ENCODE data around the gene TSPAN16. TPM values are rescaled to one million over a fixed set of nuclear protein-coding genes. Genes with fewer than 3 reads are reported as not detected.

TSPAN16 gene, protein sequence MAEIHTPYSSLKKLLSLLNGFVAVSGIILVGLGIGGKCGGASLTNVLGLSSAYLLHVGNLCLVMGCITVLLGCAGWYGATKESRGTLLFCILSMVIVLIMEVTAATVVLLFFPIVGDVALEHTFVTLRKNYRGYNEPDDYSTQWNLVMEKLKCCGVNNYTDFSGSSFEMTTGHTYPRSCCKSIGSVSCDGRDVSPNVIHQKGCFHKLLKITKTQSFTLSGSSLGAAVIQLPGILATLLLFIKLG
- total RNA-seq = not detected in 2 replicates

DNA sequence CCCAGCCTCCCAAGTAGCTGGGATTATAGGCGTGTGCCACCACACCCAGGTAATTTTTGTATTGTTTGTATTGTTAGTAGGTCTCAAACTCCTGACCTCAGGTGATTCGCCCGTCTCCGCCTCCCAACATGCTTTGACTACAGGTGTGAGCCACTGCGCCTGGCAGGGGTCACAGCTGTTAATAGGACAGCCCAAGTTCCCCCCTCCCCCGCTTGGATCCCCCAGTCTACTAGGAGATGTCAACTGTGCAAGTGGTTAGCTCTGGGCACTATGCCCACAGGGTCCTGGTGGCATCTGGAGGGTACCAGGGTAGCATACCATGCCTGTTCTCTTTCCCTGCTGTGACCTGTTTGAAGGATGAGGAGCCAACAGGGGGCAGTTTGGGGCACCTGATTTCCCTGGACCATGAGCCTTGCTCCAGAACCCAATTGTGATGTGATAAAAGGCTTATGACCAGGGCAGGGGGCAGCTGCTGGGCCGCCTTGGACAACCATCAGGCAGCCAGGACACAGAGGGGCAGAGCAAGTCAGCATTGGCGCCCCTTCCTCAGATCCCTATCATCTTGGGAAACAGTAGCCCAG is at the start of gene TSPAN16:
TSPAN16 (plus strand) TSS at position 496 of the 581 bp plus-strand sequence. CDS start 138 bp downstream, outside the sequence.
- H3K4me3 Mint-ChIP-seq (ENCODE audit: low read depth) = no peak within 1 kb of the TSS
- intact Hi-C loops (cut with micrococcal nuclease) = loop anchor here (5.0 to 10.0 kb wide), 2 partner anchors 42 to 79 kb away; partner anchors contain the start of genes RAB3D and SWSAP1
- DNase-seq (ENCODE audit: low spot score) = no peak
- no peaks in the 10 kb centered on the region for H3K36me3 Mint-ChIP-seq (ENCODE audit: low read depth)
- peaks cover 20% of the 10 kb centered on the region for H3K27me3 Mint-ChIP-seq (ENCODE audit: low read depth)
- no peak within 1 kb of the TSS for H3K27ac Mint-ChIP-seq
- H3K4me1 Mint-ChIP-seq (ENCODE audit: low read depth) = peaks cover 9% of the 10 kb centered on the region
- H3K9me3 Mint-ChIP-seq = no peaks in the 10 kb centered on the region

DNA sequence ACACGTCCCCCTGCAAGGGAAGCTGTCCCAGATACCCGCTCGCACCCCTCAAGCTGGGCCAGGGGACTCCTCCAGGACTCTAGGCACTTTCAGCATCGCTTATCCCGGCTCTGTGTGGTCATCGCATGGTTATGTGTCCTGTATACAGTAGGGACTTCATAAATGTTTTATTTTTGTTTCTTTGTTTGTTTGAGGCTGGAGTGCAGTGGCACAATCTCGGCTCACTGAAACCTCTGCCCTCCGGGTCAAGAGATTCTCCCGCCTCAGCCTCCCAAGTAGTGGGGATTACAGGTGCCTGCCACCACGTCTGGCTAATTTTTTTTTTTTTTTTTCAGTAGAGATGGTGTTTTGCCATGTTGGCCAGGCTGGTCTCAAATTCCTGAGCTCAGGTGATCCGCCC is 49.0 kb upstream of the TSPAN16 start:
- no peak overlapping the region for H3K4me3 Mint-ChIP-seq (ENCODE audit: low read depth)

GRCh38 chr19:11247391-11247790 is 48.6 kb upstream of the TSPAN16 start:
- H3K27me3 Mint-ChIP-seq (ENCODE audit: low read depth) = peaks cover 1% of the 10 kb centered on the region
- H3K9me3 Mint-ChIP-seq = no peaks in the 10 kb centered on the region
- no peaks in the 10 kb centered on the region for H3K4me1 Mint-ChIP-seq (ENCODE audit: low read depth)
- no peak overlapping the region for H3K27ac Mint-ChIP-seq
- no peaks in the 10 kb centered on the region for H3K36me3 Mint-ChIP-seq (ENCODE audit: low read depth)
- DNase-seq (ENCODE audit: low spot score) = no peak
- intact Hi-C loops (cut with micrococcal nuclease) = no loop called here
- no peak overlapping the region for H3K4me3 Mint-ChIP-seq (ENCODE audit: low read depth)

More for the DNA sequence above, 49.0 kb upstream of the TSPAN16 start:
- Mint-ChIP-seq H3K27me3 (ENCODE audit: low read depth) (peaks cover 1% of the 10 kb centered on the region), H3K36me3 (ENCODE audit: low read depth) (no peaks in the 10 kb centered on the region), H3K4me1 (ENCODE audit: low read depth) (no peaks in the 10 kb centered on the region), H3K27ac (no peak overlapping the region), H3K9me3 (no peaks in the 10 kb centered on the region)
- DNase-seq (ENCODE audit: low spot score) = no peak
- intact Hi-C loops (cut with micrococcal nuclease) = no loop called here

GRCh38 chr19:11247934-11248333 is 48.0 kb upstream of the TSPAN16 start:
- no peak overlapping the region for H3K27ac Mint-ChIP-seq
- H3K9me3 Mint-ChIP-seq = no peaks in the 10 kb centered on the region
- H3K27me3 Mint-ChIP-seq (ENCODE audit: low read depth) = peaks cover 1% of the 10 kb centered on the region
- no peak overlapping the region for H3K4me3 Mint-ChIP-seq (ENCODE audit: low read depth)
- intact Hi-C loops (cut with micrococcal nuclease) = no loop called here
- no peak for DNase-seq (ENCODE audit: low spot score)
- no peaks in the 10 kb centered on the region for H3K4me1 Mint-ChIP-seq (ENCODE audit: low read depth)
- no peaks in the 10 kb centered on the region for H3K36me3 Mint-ChIP-seq (ENCODE audit: low read depth)

DNA sequence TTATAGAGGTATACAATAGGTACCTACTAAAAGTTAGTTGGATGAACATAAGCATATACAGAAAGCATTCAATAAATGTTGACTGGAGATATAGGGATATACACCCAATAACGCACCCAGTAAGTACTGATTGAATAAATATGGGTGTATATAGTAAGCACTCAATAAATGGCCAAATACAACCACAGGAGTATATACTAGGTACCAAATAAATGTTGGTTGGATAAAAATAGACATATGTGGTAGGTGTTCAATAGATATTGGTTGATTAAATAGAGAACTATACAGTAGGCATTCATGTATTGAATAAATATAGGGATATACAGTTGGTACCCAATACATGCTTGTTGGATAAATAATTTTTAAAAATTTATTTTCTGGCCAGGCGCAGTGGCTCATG is 47.1 kb upstream of the TSPAN16 start:
- no peaks in the 10 kb centered on the region for H3K36me3 Mint-ChIP-seq (ENCODE audit: low read depth)
- DNase-seq (ENCODE audit: low spot score) = no peak
- no peak overlapping the region for H3K4me3 Mint-ChIP-seq (ENCODE audit: low read depth)
- H3K9me3 Mint-ChIP-seq = no peaks in the 10 kb centered on the region
- intact Hi-C loops (cut with micrococcal nuclease) = no loop called here
- H3K27ac Mint-ChIP-seq = no peak overlapping the region
- no peaks in the 10 kb centered on the region for H3K4me1 Mint-ChIP-seq (ENCODE audit: low read depth)
- H3K27me3 Mint-ChIP-seq (ENCODE audit: low read depth) = peaks cover under 1% of the 10 kb centered on the region

- Mint-ChIP-seq H3K4me1 (ENCODE audit: low read depth) (no peaks in the 10 kb centered on the region), H3K9me3 (no peaks in the 10 kb centered on the region), H3K4me3 (ENCODE audit: low read depth) (no peak overlapping the region), H3K27ac (no peak overlapping the region), H3K36me3 (ENCODE audit: low read depth) (no peaks in the 10 kb centered on the region), H3K27me3 (ENCODE audit: low read depth) (peaks cover 2% of the 10 kb centered on the region)
- intact Hi-C loops (cut with micrococcal nuclease) = no loop called here
- DNase-seq (ENCODE audit: low spot score) = no peak
Measured at GRCh38 chr19:11251217-11251616, 44.7 kb upstream of the TSPAN16 start.

DNA sequence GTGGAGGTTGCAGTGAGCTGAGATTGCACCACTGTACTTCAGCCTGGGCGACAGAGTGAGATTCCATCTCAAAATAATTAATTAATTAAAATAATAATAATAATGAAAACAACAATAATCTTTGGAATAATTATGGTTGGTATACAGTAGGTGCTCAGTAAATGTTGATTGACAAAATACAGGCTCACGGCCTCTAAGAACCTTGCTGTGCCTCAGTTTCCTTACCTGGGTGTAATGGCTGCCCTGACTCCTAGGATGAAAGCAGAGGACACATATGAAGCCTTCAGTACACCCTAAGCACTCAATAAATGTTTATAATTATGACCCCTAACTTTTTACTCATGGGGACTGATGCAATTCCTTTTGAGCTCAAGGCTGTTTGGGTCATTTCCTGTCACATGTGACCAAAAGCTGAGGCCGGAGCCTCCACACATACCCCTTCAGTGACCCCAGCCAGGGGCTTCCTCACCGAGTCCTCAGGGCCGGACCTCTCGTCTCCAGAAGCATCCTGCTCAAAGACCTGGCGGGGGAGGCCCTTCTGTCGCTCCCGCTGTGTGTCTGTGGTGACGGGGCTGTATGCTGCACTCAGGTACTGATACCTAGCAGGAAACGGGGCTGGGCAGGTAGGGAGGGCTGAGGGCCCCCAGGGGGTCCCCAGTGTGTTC is 44.2 kb upstream of the TSPAN16 start:
- no peaks in the 10 kb centered on the region for H3K9me3 Mint-ChIP-seq
- intact Hi-C loops (cut with micrococcal nuclease) = no loop called here
- peaks cover 2% of the 10 kb centered on the region for H3K27me3 Mint-ChIP-seq (ENCODE audit: low read depth)

GRCh38 chr19:11252665-11253355 is 43.1 kb upstream of the TSPAN16 start:
- Mint-ChIP-seq H3K4me1 (ENCODE audit: low read depth) (no peaks in the 10 kb centered on the region), H3K36me3 (ENCODE audit: low read depth) (no peaks in the 10 kb centered on the region), H3K27ac (no peak overlapping the region), H3K9me3 (no peaks in the 10 kb centered on the region), H3K27me3 (ENCODE audit: low read depth) (peaks cover 2% of the 10 kb centered on the region), H3K4me3 (ENCODE audit: low read depth) (no peak overlapping the region)
- DNase-seq (ENCODE audit: low spot score) = no peak
- intact Hi-C loops (cut with micrococcal nuclease) = no loop called here

More for the DNA sequence above, 44.2 kb upstream of the TSPAN16 start:
- H3K27ac Mint-ChIP-seq = no peak overlapping the region
- H3K36me3 Mint-ChIP-seq (ENCODE audit: low read depth) = no peaks in the 10 kb centered on the region
- H3K4me1 Mint-ChIP-seq (ENCODE audit: low read depth) = no peaks in the 10 kb centered on the region
- H3K4me3 Mint-ChIP-seq (ENCODE audit: low read depth) = no peak overlapping the region
- DNase-seq (ENCODE audit: low spot score) = no peak

- H3K36me3 Mint-ChIP-seq (ENCODE audit: low read depth) = no peaks in the 10 kb centered on the region
- DNase-seq (ENCODE audit: low spot score) = no peak
- intact Hi-C loops (cut with micrococcal nuclease) = no loop called here
- H3K27ac Mint-ChIP-seq = no peak overlapping the region
- H3K9me3 Mint-ChIP-seq = no peaks in the 10 kb centered on the region
- no peak overlapping the region for H3K4me3 Mint-ChIP-seq (ENCODE audit: low read depth)
- H3K4me1 Mint-ChIP-seq (ENCODE audit: low read depth) = no peaks in the 10 kb centered on the region
- peaks cover 5% of the 10 kb centered on the region for H3K27me3 Mint-ChIP-seq (ENCODE audit: low read depth)
Measured at GRCh38 chr19:11254666-11255065, 41.3 kb upstream of the TSPAN16 start.

GRCh38 chr19:11256189-11256588 is 39.8 kb upstream of the TSPAN16 start:
- Mint-ChIP-seq H3K27ac (no peak overlapping the region), H3K27me3 (ENCODE audit: low read depth) (peaks cover 14% of the 10 kb centered on the region), H3K9me3 (no peaks in the 10 kb centered on the region), H3K36me3 (ENCODE audit: low read depth) (no peaks in the 10 kb centered on the region), H3K4me1 (ENCODE audit: low read depth) (peaks cover 2% of the 10 kb centered on the region), H3K4me3 (ENCODE audit: low read depth) (no peak overlapping the region)
- intact Hi-C loops (cut with micrococcal nuclease) = no loop called here
- no peak for DNase-seq (ENCODE audit: low spot score)

GRCh38 chr19:11257846-11258380 is 38.0 kb upstream of the TSPAN16 start:
- no peak for DNase-seq (ENCODE audit: low spot score)
- Mint-ChIP-seq H3K9me3 (no peaks in the 10 kb centered on the region), H3K4me1 (ENCODE audit: low read depth) (peaks cover 2% of the 10 kb centered on the region), H3K27ac (no peak overlapping the region), H3K27me3 (ENCODE audit: low read depth) (peaks cover 19% of the 10 kb centered on the region), H3K4me3 (ENCODE audit: low read depth) (no peak overlapping the region), H3K36me3 (ENCODE audit: low read depth) (no peaks in the 10 kb centered on the region)
- intact Hi-C loops (cut with micrococcal nuclease) = no loop called here

DNA sequence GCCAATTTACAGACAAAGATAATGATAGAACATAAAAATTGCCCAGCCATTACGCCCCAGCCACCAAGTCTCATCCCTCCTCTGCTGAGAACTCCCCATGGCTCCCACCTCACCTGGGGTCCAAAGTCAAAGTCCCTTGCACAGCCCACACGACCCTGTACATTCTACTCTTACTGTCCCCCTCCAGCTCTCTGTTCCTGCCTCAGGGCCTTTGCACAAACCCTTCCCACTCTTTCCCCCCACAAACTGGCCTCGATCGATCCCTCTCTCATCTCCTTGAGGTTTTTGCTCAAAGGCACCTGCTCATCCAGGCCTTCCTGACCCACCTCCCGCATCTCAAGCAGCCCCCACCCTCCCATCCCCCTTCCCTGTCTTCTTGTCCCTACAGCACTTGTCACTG is 35.0 kb upstream of the TSPAN16 start:
- DNase-seq (ENCODE audit: low spot score) = no peak
- H3K9me3 Mint-ChIP-seq = no peaks in the 10 kb centered on the region
- intact Hi-C loops (cut with micrococcal nuclease) = no loop called here
- H3K27ac Mint-ChIP-seq = no peak overlapping the region
- H3K4me3 Mint-ChIP-seq (ENCODE audit: low read depth) = peak overlapping the region; percentile 58
- H3K4me1 Mint-ChIP-seq (ENCODE audit: low read depth) = peaks cover 2% of the 10 kb centered on the region
- no peaks in the 10 kb centered on the region for H3K36me3 Mint-ChIP-seq (ENCODE audit: low read depth)
- H3K27me3 Mint-ChIP-seq (ENCODE audit: low read depth) = peaks cover 34% of the 10 kb centered on the region
